ENCODE data around the gene ITGB5.
A peak's percentile ranks its signal among the peaks of the same experiment; 100 is the strongest.

ITGB5 gene

GRCh38 chr3:124747111-124747981 lies 139.8 kb downstream of the ITGB5 start:
- DNase-seq, result no peak

- DNase-seq, result no peak
Measured at GRCh38 chr3:124745756-124746155, 141.4 kb downstream of the ITGB5 start.

- no peak for DNase-seq
Measured at GRCh38 chr3:124741027-124741426, 146.1 kb downstream of the ITGB5 start.

GRCh38 chr3:124731760-124732159 lies 155.4 kb downstream of the ITGB5 start:
- no peak for DNase-seq

- DNase-seq, result no peak
Measured at GRCh38 chr3:124730941-124731297, 156.2 kb downstream of the ITGB5 start.

- peak; percentile 77 for DNase-seq
Measured at GRCh38 chr3:124730129-124730940, 156.8 kb downstream of the ITGB5 start, which contains the start of gene UMPS. Gene UMPS, plus strand, starts transcription at chr3:124730452. Its CDS starts 20 bp downstream, at chr3:124730472.

GRCh38 chr3:124722589-124722988 lies 164.6 kb downstream of the ITGB5 start:
- DNase-seq, result no peak

- DNase-seq, result no peak
Measured at GRCh38 chr3:124714223-124714853, 172.8 kb downstream of the ITGB5 start.

Measured in KG1 (cell line).